SK-N-SH (cell line): Measurements from ENCODE around the gene FABP7. TPM values are rescaled to one million over a fixed set of nuclear protein-coding genes. Genes with fewer than 3 reads are reported as not detected.

ENCODE experiments used
- CTCF ChIA-PET: fragments of 300-600, 350-600 bp; formaldehyde crosslinking; extraction: SDS; loops from one replicate; lab custom pipeline; 2021; lab: Yijun Ruan, JAX
- POLR2A ChIA-PET: fragments of 350-600 bp; sonication (Branson Sonifier 250); formaldehyde crosslinking; extraction: SDS; loops from one replicate; lab custom pipeline; 2020; ENCODE audit warnings: antibody characterized with exemption, inconsistent platforms; lab: Yijun Ruan, JAX
- DNase-seq: peaks from one replicate; pipeline ENCODE4 v3.0.0; 2012
- H2AFZ ChIP-seq: fragments of 200-600 bp; sonication (generic); 2 replicates; pipeline ENCODE4 v1.8.1; 2016; ENCODE audit warnings: antibody characterized with exemption, mild to moderate bottlenecking, low read depth
- H3F3A ChIP-seq: fragments of 200-600 bp; sonication (generic); replicated peaks from 2 replicates; pipeline ENCODE3; 2016; ENCODE audit warnings: antibody characterized with exemption, mild to moderate bottlenecking; ENCODE audit not compliant: insufficient read depth
- H3K27ac ChIP-seq, 2 experiments: fragments of 200-500 bp in 1 of 2; fragments of 200-600 bp in 1 of 2; sonication (Bioruptor generic) in 1 of 2; sonication (generic), shearing (Covaris generic) in 1 of 2; 2 replicates each; pipeline versions ENCODE4 v1.5.1 to v1.6.1; 2014 to 2016; ENCODE audit warnings: low read depth in 2 of 2, inconsistent platforms in 1 of 2, low read length in 1 of 2, mild to moderate bottlenecking in 1 of 2, mixed read lengths in 1 of 2
- H3K27me3 ChIP-seq: fragments of 200-600 bp; sonication (generic), shearing (Covaris generic); 2 replicates; pipeline ENCODE4 v1.6.1; 2016; ENCODE audit warnings: mixed run types; ENCODE audit not compliant: insufficient read depth
- H3K36me3 ChIP-seq, 2 experiments: fragments of 200-500 bp in 1 of 2; fragments of 200-600 bp in 1 of 2; sonication (Bioruptor generic) in 1 of 2; sonication (generic) in 1 of 2; replicated peaks in 1 of 2; 2 replicates each; pipeline versions ENCODE3 to v1.5.1; 2014 to 2016; ENCODE audit warnings: low read length in 1 of 2, mild to moderate bottlenecking in 1 of 2; ENCODE audit not compliant: insufficient read depth in 2 of 2, control insufficient read depth in 1 of 2
- H3K4me1 ChIP-seq, 2 experiments: fragments of 200-500 bp in 1 of 2; fragments of 200-600 bp in 1 of 2; sonication (Bioruptor generic) in 1 of 2; sonication (generic), shearing (Covaris generic) in 1 of 2; 2 replicates each; pipeline versions ENCODE4 v1.5.1 to v1.6.1; 2014 to 2016; ENCODE audit warnings: low read depth in 1 of 2, low read length in 1 of 2, mixed run types in 1 of 2; ENCODE audit not compliant: insufficient read depth in 2 of 2, control insufficient read depth in 1 of 2
- H3K4me2 ChIP-seq: fragments of 200-600 bp; sonication (generic), shearing (Covaris generic); 2 replicates; pipeline ENCODE4 v1.6.1; 2017; ENCODE audit warnings: mixed run types
- H3K4me3 ChIP-seq, 2 experiments: fragments of 200-500 bp in 1 of 2; fragments of 200-600 bp in 1 of 2; sonication (Bioruptor generic) in 1 of 2; sonication (generic), shearing (Covaris generic) in 1 of 2; 2 replicates each; pipeline versions ENCODE4 v1.5.1 to v1.8.1; 2014 to 2016; ENCODE audit warnings: low read depth in 2 of 2, inconsistent platforms in 1 of 2, low read length in 1 of 2, mild to moderate bottlenecking in 1 of 2, mixed read lengths in 1 of 2, moderate library complexity in 1 of 2
- H3K79me2 ChIP-seq: fragments of 200-600 bp; sonication (generic); 2 replicates; pipeline ENCODE4 v1.8.1; 2017; ENCODE audit warnings: mild to moderate bottlenecking; ENCODE audit not compliant: insufficient read depth
- H3K9ac ChIP-seq: fragments of 200-600 bp; sonication (generic); 2 replicates; pipeline ENCODE4 v1.6.1; 2017; ENCODE audit warnings: mixed run types
- H3K9me2 ChIP-seq: fragments of 200-600 bp; sonication (generic); 2 replicates; pipeline ENCODE4 v1.6.1; 2017; ENCODE audit warnings: mixed run types
- H3K9me3 ChIP-seq: fragments of 200-600 bp; sonication (generic); 2 replicates; pipeline ENCODE4 v1.6.1; 2017; ENCODE audit warnings: mixed run types, mild to moderate bottlenecking, moderate library complexity
- H4K20me1 ChIP-seq: fragments of 200-600 bp; sonication (generic); 2 replicates; pipeline ENCODE4 v1.6.1; 2017; ENCODE audit warnings: mild to moderate bottlenecking, mixed run types; ENCODE audit not compliant: insufficient read depth
- CTCF ChIP-seq: fragments of 200-600 bp; sonication (generic); IDR thresholded peaks from 2 replicates; pipeline ENCODE4 v1.6.1; 2017; ENCODE audit warnings: antibody characterized with exemption, mild to moderate bottlenecking, moderate library complexity
- ELF1 ChIP-seq: IDR thresholded peaks from 2 replicates; pipeline ENCODE4 v1.4.0; 2012
- EZH2phosphoT487 ChIP-seq: fragments of 200-600 bp; sonication (generic); IDR thresholded peaks from 2 replicates; pipeline ENCODE4 v1.6.1; 2017; ENCODE audit warnings: low read depth, mixed run types, mild to moderate bottlenecking, antibody characterized with exemption, moderate library complexity, borderline replicate concordance
- FOSL2 ChIP-seq: IDR thresholded peaks from 2 replicates; pipeline ENCODE4 v1.4.0; 2012; ENCODE audit warnings: low read depth, mild to moderate bottlenecking, moderate library complexity, borderline replicate concordance
- GABPA ChIP-seq: IDR thresholded peaks from 2 replicates; pipeline ENCODE4 v1.4.0; 2012; ENCODE audit warnings: low read depth, mild to moderate bottlenecking
- MXI1 ChIP-seq: IDR thresholded peaks from 2 replicates; pipeline ENCODE4 v1.6.1; 2012; ENCODE audit warnings: mild to moderate bottlenecking, low read depth, low read length, improper control_type of control experiment
- NRF1 ChIP-seq: IDR thresholded peaks from 2 replicates; pipeline ENCODE4 v1.6.1; 2012; ENCODE audit warnings: low read depth, mild to moderate bottlenecking, low read length
- POLR2AphosphoS5 ChIP-seq: IDR thresholded peaks from 2 replicates; pipeline ENCODE4 v1.6.1; 2012; ENCODE audit warnings: low read depth, low read length
- RCOR1 ChIP-seq: fragments of 150-350 bp; IDR thresholded peaks from 2 replicates; pipeline ENCODE4 v1.6.1; 2017; ENCODE audit warnings: antibody characterized with exemption, low read length
- SMC3 ChIP-seq: IDR thresholded peaks from 2 replicates; pipeline ENCODE4 v1.6.1; 2012; ENCODE audit warnings: low read depth, low read length, improper control_type of control experiment
- TCF12 ChIP-seq: IDR thresholded peaks from 2 replicates; pipeline ENCODE4 v1.4.0; 2012
- WGBS: methylation state at CpG from one replicate; pipeline ENCODE4 v1.1.6; 2017; ENCODE audit warnings: low lambda C conversion rate; 5-methylcytosine and 5-hydroxymethylcytosine counted together
- polyA plus RNA-seq, 3 experiments: library from polyadenylated mRNA; depleted of rRNA; stranded (reverse); fragments of >200 nt; gene quantifications; 2 replicates each; pipeline ENCODE4 v1.2.3, GENCODE V29; 2012
- TF ChIP-seq, protein P1 (sequence below): IDR thresholded peaks from 2 replicates; pipeline ENCODE4 v1.4.0; 2012; ENCODE audit warnings: low read depth, borderline replicate concordance
- TF ChIP-seq, protein P2 (sequence below): IDR thresholded peaks from 2 replicates; pipeline ENCODE4; 2012
- TF ChIP-seq, protein P3 (sequence below): IDR thresholded peaks from 2 replicates; pipeline ENCODE4 v1.4.0; 2012; ENCODE audit warnings: low read depth, borderline replicate concordance

FABP7 gene
- polyA plus RNA-seq, 1 of the 3 experiments (the other 2 are of a cell fraction): not detected

GRCh38 chr6:122780114-122780513, 598 bp downstream of the FABP7 start (continued):
- TF ChIP-seq FOSL2 (no peak), TCF12 (no peak), CTCF (no peak), EZH2phosphoT487 (no peak), ELF1 (no peak)

DNA sequence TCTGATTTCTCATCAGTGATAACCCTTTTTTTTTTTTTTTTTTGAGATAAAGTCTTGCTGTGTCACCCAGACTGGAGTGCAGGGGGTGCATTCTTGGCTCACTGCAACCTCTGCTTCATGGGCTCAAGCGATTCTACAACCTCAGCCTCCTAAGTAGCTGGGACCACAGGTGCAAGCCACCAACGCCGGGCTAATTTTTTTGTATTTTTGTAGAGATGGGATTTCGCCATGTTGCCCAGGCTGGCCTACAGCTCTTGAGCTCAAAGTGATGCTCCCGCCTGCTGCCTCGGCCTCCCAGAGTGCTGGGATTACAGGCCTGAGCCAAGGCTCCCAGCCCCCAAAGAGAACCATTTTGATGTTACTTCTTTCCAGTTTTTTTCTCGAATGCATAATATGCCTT, 2.2 kb downstream of the FABP7 start:
- no peak overlapping the region for H3K4me3 ChIP-seq
- H3K36me3 ChIP-seq: no peaks in the 10 kb centered on the region
- no peak overlapping the region for H2AFZ ChIP-seq
- 30% methylated on average over 7 of the region's 7 CpGs for WGBS
- ChIA-PET CTCF (no interaction called here), POLR2A (no interaction called here)
- H3K27me3 ChIP-seq: peaks cover 41% of the 10 kb centered on the region
- H3K9me3 ChIP-seq: no peaks in the 10 kb centered on the region
- H3K79me2 ChIP-seq: no peaks in the 10 kb centered on the region
- TF ChIP-seq NRF1: no peak
- TF ChIP-seq MXI1: no peak
- TF ChIP-seq SMC3: no peak
- TF ChIP-seq GABPA: no peak
- no peak for TF ChIP-seq RCOR1
- no peak for TF ChIP-seq POLR2AphosphoS5
- TF ChIP-seq, protein P1, sequence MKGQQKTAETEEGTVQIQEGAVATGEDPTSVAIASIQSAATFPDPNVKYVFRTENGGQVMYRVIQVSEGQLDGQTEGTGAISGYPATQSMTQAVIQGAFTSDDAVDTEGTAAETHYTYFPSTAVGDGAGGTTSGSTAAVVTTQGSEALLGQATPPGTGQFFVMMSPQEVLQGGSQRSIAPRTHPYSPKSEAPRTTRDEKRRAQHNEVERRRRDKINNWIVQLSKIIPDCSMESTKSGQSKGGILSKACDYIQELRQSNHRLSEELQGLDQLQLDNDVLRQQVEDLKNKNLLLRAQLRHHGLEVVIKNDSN: no peak
- TF ChIP-seq, protein P2, sequence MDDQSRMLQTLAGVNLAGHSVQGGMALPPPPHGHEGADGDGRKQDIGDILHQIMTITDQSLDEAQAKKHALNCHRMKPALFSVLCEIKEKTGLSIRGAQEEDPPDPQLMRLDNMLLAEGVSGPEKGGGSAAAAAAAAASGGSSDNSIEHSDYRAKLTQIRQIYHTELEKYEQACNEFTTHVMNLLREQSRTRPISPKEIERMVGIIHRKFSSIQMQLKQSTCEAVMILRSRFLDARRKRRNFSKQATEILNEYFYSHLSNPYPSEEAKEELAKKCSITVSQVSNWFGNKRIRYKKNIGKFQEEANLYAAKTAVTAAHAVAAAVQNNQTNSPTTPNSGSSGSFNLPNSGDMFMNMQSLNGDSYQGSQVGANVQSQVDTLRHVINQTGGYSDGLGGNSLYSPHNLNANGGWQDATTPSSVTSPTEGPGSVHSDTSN: no peak
- TF ChIP-seq, protein P3, sequence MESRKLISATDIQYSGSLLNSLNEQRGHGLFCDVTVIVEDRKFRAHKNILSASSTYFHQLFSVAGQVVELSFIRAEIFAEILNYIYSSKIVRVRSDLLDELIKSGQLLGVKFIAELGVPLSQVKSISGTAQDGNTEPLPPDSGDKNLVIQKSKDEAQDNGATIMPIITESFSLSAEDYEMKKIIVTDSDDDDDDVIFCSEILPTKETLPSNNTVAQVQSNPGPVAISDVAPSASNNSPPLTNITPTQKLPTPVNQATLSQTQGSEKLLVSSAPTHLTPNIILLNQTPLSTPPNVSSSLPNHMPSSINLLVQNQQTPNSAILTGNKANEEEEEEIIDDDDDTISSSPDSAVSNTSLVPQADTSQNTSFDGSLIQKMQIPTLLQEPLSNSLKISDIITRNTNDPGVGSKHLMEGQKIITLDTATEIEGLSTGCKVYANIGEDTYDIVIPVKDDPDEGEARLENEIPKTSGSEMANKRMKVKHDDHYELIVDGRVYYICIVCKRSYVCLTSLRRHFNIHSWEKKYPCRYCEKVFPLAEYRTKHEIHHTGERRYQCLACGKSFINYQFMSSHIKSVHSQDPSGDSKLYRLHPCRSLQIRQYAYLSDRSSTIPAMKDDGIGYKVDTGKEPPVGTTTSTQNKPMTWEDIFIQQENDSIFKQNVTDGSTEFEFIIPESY: no peak
- no peak overlapping the region for H3K27ac ChIP-seq
- H3K9ac ChIP-seq: no peak overlapping the region
- no peaks in the 10 kb centered on the region for H4K20me1 ChIP-seq
- H3F3A ChIP-seq: no peaks in the 10 kb centered on the region
- DNase-seq: no peak
- no peaks in the 10 kb centered on the region for H3K9me2 ChIP-seq
- H3K4me2 ChIP-seq: no peak overlapping the region
- H3K4me1 ChIP-seq: no peaks in the 10 kb centered on the region
